ENCODE data around the gene ANXA7.

ANXA7 gene

GRCh38 chr10:73388228-73388627 is 25.6 kb downstream of the ANXA7 start:
- TF ChIP-seq ZFX (IDR thresholded peaks at IDR 0.05; ENCODE audit: borderline replicate concordance) (no peak), CTCF (IDR thresholded peaks at IDR 0.05) (no peak)
- H3K27ac ChIP-seq = no peak overlapping the region

- TF ChIP-seq ZFX (IDR thresholded peaks at IDR 0.05; ENCODE audit: borderline replicate concordance) = no peak
- no peak for TF ChIP-seq CTCF (IDR thresholded peaks at IDR 0.05)
- no peak overlapping the region for H3K27ac ChIP-seq
Measured at GRCh38 chr10:73386583-73386982, 27.3 kb downstream of the ANXA7 start.

DNA sequence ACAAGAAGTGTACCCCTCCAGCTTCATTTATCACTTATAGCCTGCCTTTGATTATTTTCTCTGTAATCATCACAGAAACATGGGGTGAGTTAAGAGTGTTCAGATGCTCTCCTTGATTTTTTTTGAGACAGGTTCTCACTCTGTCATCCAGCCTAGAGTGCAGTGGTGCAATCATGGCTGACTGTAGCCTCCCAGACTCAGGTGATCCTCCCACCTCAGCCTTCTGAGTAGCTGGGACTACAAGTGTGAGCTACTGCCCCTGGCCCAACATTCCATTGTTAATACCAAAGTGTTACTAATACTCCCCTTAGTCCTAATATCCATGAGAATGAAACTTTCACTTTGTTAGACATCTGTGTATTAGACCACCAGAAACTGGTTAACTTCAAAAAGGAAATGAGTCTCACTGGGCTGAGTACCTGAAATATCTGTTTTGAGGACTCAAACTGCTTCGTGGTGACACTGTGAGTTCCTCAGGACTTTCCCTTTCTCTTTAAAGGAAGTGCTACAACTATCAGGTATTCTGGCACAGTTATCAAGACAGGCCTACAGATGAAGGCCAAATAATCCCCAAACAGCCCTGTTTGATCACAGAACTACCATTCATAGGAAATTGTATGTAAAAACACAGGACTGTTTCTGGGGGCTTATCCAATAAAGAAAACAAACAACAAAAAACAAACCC is 34.7 kb downstream of the ANXA7 start:
- no peak overlapping the region for H3K27ac ChIP-seq
- no peak for TF ChIP-seq ZFX (IDR thresholded peaks at IDR 0.05; ENCODE audit: borderline replicate concordance)
- TF ChIP-seq CTCF (IDR thresholded peaks at IDR 0.05) = no peak

- TF ChIP-seq CTCF (IDR thresholded peaks at IDR 0.05) = no peak
- TF ChIP-seq ZFX (IDR thresholded peaks at IDR 0.05; ENCODE audit: borderline replicate concordance) = no peak
- no peak overlapping the region for H3K27ac ChIP-seq
Measured at GRCh38 chr10:73376679-73377078, 37.2 kb downstream of the ANXA7 start.

- no peak for TF ChIP-seq CTCF (IDR thresholded peaks at IDR 0.05)
- TF ChIP-seq ZFX (IDR thresholded peaks at IDR 0.05; ENCODE audit: borderline replicate concordance) = no peak
- H3K27ac ChIP-seq = no peak overlapping the region
Measured at GRCh38 chr10:73368238-73368637, 45.6 kb downstream of the ANXA7 start.

DNA sequence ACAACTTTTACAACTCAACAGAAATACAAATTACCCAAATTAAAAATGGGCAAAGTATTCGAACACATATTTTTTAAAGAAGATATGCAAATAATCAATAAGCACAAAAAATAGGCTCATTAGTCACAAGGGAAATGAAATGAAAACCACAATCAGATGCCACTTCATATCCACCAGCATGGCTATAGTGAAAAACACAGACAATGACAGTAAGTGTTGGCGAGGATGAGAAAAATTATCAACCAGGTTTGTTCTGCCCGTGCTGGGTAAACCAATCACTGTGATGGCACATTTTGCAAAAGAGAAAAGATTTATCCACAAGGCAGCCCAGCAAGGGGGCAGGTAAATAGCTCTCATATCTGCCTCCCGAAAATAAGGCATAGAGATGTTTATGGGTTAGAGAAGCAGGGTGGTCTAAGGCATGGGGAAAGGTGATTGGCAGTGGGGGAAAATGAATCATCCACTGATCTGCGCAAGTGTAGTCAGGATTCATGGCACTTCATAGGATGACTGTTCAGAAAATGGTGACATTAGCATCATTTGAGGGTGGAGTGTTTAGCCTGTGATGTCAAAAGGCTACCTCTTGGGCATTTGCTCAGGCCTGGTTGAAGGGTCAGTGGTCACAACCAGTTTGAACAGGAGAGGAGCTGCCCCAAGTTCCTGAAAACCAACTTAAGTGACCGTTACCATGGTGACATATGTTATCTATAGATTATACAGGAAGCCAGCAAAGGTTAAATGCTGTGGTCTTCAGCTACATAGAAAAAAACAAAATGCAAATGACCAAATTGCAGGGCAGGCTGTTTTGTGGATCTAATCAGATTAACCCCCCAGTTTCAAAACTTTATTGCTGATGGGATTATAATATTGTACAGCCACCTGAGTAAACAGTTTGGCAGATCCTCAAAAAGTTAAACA is 47.2 kb downstream of the ANXA7 start:
- TF ChIP-seq ZFX (IDR thresholded peaks at IDR 0.05; ENCODE audit: borderline replicate concordance) = no peak
- TF ChIP-seq CTCF (IDR thresholded peaks at IDR 0.05) = no peak
- no peak overlapping the region for H3K27ac ChIP-seq

DNA sequence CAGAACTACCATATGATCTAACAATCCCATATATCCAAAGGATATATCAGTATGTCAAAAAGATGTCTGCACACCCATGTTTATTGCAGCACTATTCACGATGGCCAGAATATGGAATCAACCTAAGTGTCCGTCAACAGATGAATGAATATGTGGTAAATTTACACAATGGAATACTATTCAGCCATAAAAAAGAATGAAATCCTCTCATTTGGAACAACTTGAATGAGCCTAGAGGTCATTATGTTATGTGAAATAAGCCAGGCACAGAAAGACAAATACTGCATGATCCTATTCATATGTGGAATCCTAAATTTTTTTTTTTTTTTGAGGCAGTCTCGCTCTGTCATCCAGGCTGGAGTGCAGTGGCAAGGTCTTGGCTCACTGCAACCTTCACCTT is 48.9 kb downstream of the ANXA7 start:
- no peak overlapping the region for H3K27ac ChIP-seq
- TF ChIP-seq ZFX (IDR thresholded peaks at IDR 0.05; ENCODE audit: borderline replicate concordance) = no peak
- TF ChIP-seq CTCF (IDR thresholded peaks at IDR 0.05) = no peak

Measured in 22Rv1 (cell line).